ENCODE measurements around the gene GBE1. TPM values are rescaled to one million over a fixed set of nuclear protein-coding genes. Genes with fewer than 3 reads are reported as not detected.

The GBE1 gene
- total and polyA plus RNA-seq, 10 of the 15 experiments (the other 5 are each of a cell fraction or from before 2014, with no cell fraction given): 21.4 to 62.2 (median 41.5) TPM

DNA sequence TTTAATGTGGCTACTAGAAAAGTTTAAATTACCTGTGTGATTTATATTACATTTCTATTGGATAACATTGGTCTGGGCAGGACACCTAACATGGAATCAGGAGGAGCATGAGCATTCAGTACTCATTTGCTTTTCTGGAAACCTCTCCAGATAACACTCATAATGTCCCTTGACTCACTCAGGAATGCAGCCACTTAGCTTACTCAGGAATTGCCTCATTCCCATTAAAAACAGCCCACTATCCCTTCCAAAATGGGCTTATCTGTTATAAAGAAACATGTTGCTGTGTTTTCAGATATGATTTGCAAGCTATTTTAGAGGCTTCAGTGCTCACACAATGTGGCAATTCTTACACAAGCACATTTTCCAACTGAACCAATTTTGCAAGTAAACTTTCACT lies 17.1 kb downstream of the GBE1 start:
- no TSS peak for BruUV-seq (replicated peaks)
- 0 out of 2 replicates have a peak, but pooled peaks cover 2% of the 10 kb centered on the region for H3K4me1 ChIP-seq (ENCODE audit: control insufficient read depth, insufficient read depth, low read length)
- no peak overlapping the region for H3K27ac ChIP-seq (ENCODE audit: control insufficient read depth, insufficient read depth)
- TF ChIP-seq CHD2 (IDR thresholded peaks at IDR 0.05; ENCODE audit: borderline replicate concordance, low read depth, low read length): no peak
- no peak for TF ChIP-seq SIN3A (IDR thresholded peaks at IDR 0.05; ENCODE audit: low read depth, low read length)
- TF ChIP-seq, protein P1, sequence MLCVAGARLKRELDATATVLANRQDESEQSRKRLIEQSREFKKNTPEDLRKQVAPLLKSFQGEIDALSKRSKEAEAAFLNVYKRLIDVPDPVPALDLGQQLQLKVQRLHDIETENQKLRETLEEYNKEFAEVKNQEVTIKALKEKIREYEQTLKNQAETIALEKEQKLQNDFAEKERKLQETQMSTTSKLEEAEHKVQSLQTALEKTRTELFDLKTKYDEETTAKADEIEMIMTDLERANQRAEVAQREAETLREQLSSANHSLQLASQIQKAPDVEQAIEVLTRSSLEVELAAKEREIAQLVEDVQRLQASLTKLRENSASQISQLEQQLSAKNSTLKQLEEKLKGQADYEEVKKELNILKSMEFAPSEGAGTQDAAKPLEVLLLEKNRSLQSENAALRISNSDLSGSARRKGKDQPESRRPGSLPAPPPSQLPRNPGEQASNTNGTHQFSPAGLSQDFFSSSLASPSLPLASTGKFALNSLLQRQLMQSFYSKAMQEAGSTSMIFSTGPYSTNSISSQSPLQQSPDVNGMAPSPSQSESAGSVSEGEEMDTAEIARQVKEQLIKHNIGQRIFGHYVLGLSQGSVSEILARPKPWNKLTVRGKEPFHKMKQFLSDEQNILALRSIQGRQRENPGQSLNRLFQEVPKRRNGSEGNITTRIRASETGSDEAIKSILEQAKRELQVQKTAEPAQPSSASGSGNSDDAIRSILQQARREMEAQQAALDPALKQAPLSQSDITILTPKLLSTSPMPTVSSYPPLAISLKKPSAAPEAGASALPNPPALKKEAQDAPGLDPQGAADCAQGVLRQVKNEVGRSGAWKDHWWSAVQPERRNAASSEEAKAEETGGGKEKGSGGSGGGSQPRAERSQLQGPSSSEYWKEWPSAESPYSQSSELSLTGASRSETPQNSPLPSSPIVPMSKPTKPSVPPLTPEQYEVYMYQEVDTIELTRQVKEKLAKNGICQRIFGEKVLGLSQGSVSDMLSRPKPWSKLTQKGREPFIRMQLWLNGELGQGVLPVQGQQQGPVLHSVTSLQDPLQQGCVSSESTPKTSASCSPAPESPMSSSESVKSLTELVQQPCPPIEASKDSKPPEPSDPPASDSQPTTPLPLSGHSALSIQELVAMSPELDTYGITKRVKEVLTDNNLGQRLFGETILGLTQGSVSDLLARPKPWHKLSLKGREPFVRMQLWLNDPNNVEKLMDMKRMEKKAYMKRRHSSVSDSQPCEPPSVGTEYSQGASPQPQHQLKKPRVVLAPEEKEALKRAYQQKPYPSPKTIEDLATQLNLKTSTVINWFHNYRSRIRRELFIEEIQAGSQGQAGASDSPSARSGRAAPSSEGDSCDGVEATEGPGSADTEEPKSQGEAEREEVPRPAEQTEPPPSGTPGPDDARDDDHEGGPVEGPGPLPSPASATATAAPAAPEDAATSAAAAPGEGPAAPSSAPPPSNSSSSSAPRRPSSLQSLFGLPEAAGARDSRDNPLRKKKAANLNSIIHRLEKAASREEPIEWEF (IDR thresholded peaks at IDR 0.05; ENCODE audit: insufficient replicate concordance, low read depth, low read length): no peak
- no peak for TF ChIP-seq PAX8 (IDR thresholded peaks at IDR 0.05)
- no peak for TF ChIP-seq TAF1 (IDR thresholded peaks at IDR 0.05; ENCODE audit: borderline replicate concordance, low read depth, low read length)
- no peaks in the 10 kb centered on the region for H3K27me3 ChIP-seq (replicated peaks in 1 of 2; ENCODE audit: control insufficient read depth in 2 of 2, insufficient read depth in 2 of 2, low read length in 1 of 2)
- ChIA-PET POLR2A (interaction anchor here (0.6 to 1.3 kb wide), 3 partner anchors 15 to 122 kb away, joined by 3 to 4 read pairs (median 4); no protein-coding TSS in a partner anchor), SMC1A (ENCODE audit: uncharacterized antibody, unreplicated experiment) (interaction anchor here (0.6 to 4.9 kb wide), 5 partner anchors 9 to 210 kb away, joined by 3 to 18 read pairs (median 8); no protein-coding TSS in a partner anchor), RAD21 (ENCODE audit: unreplicated experiment) (interaction anchor here (0.8 to 1.7 kb wide), 2 partner anchors 9 to 388 kb away, joined by 3 to 6 read pairs; no protein-coding TSS in a partner anchor), CTCF (interaction anchor here (1.0 to 2.3 kb wide), 4 partner anchors 12 to 76 kb away, joined by 3 to 10 read pairs (median 3); no protein-coding TSS in a partner anchor)
- no peak overlapping the region for H3K4me3 ChIP-seq
- FAIRE-seq: no peak
- intact Hi-C loops (cut with micrococcal nuclease; ENCODE audit: unreplicated experiment): no loop called here
- no peaks in the 10 kb centered on the region for H4K20me1 ChIP-seq (ENCODE audit: control insufficient read depth, insufficient read depth)
- H3K79me2 ChIP-seq (ENCODE audit: control insufficient read depth, insufficient read depth, low read length): peaks cover 5% of the 10 kb centered on the region
- peaks cover 2% of the 10 kb centered on the region; the same call in 2 of the 3 replicates for H3K9me3 ChIP-seq (replicated peaks; ENCODE audit: control insufficient read depth, insufficient read depth, low read length)
- no peak overlapping the region for H3K4me2 ChIP-seq (ENCODE audit: control insufficient read depth, insufficient read depth)
- ATAC-seq: no peak
- H3K9ac ChIP-seq (ENCODE audit: control insufficient read depth, insufficient read depth, low read length): no peak overlapping the region
- in situ Hi-C loops (cut with MboI): no loop called here
- H2AFZ ChIP-seq (ENCODE audit: control insufficient read depth, low read depth, low read length): no peak overlapping the region
- peaks cover 0 to 6% of the 10 kb centered on the region in 2 experiments; a peak in 1 of 4 replicates for H3K36me3 ChIP-seq (ENCODE audit: control insufficient read depth in 2 of 2, insufficient read depth in 2 of 2, low read length in 1 of 2)
- DNase-seq (ENCODE audit: low read depth, low spot score): no peak
